Keratinocyte (primary cell): Measurements from ENCODE around the gene KRT81. TPM values are rescaled to one million over a fixed set of nuclear protein-coding genes. Genes with fewer than 3 reads are reported as not detected.

ENCODE experiments used
- DNase-seq: peaks from one replicate; pipeline ENCODE4 v3.0.0-alpha.2; 2011; ENCODE audit warnings: low read depth, missing footprints, low spot score
- FAIRE-seq: peaks from 2 replicates; lab custom pipeline; 2011; peaks lifted over from hg19 to GRCh38; lab: Jason Lieb, UNC
- H2AFZ ChIP-seq: 2 replicates; pipeline ENCODE4 v1.6.0; 2012; ENCODE audit warnings: low read length, control low read depth, inconsistent platforms; ENCODE audit not compliant: control insufficient read depth
- H3K27ac ChIP-seq: 2 replicates; pipeline ENCODE4 v1.5.1; 2011; ENCODE audit warnings: low read length; ENCODE audit not compliant: control insufficient read depth, insufficient read depth
- H3K27me3 ChIP-seq: 3 replicates; pipeline ENCODE4 v1.6.0; 2011; ENCODE audit warnings: low read length; ENCODE audit not compliant: control insufficient read depth, insufficient read depth; ENCODE audit errors: extremely low read depth
- H3K36me3 ChIP-seq, 2 experiments: 2 replicates in 1 of 2; 3 replicates in 1 of 2; pipeline ENCODE4 v1.5.1; 2011; ENCODE audit warnings: low read length in 2 of 2, mild to moderate bottlenecking in 1 of 2; ENCODE audit not compliant: control insufficient read depth in 2 of 2, insufficient read depth in 2 of 2; ENCODE audit errors: extremely low read depth in 1 of 2
- H3K4me1 ChIP-seq: 3 replicates; pipeline ENCODE4 v1.5.1; 2011; ENCODE audit warnings: low read length; ENCODE audit not compliant: control insufficient read depth, insufficient read depth; ENCODE audit errors: extremely low read depth
- H3K4me2 ChIP-seq: 3 replicates; pipeline ENCODE4 v1.6.0; 2011; ENCODE audit warnings: low read depth, low read length; ENCODE audit not compliant: control insufficient read depth, insufficient read depth; ENCODE audit errors: extremely low read depth
- H3K4me3 ChIP-seq, 3 experiments: fragments of 200-600 bp in 1 of 3; sonication (generic) in 1 of 3; 2 replicates in 2 of 3; 3 replicates in 1 of 3; pipeline ENCODE4 v1.5.1; 2011 to 2016; ENCODE audit warnings: low read length in 3 of 3, mild to moderate bottlenecking in 3 of 3, control low read depth in 2 of 3, inconsistent platforms in 1 of 3, low read depth in 1 of 3, mixed read lengths in 1 of 3, mixed run types in 1 of 3, moderate library complexity in 1 of 3; ENCODE audit not compliant: control insufficient read depth in 2 of 3, insufficient read depth in 2 of 3; ENCODE audit errors: extremely low read depth in 1 of 3
- H3K79me2 ChIP-seq: 2 replicates; pipeline ENCODE4 v1.6.0; 2012; ENCODE audit warnings: low read length; ENCODE audit not compliant: control insufficient read depth, insufficient read depth
- H3K9ac ChIP-seq: 3 replicates; pipeline ENCODE4 v1.6.0; 2011; ENCODE audit warnings: low read length; ENCODE audit not compliant: control insufficient read depth, insufficient read depth; ENCODE audit errors: extremely low read depth
- H3K9me1 ChIP-seq: 3 replicates; pipeline ENCODE4 v1.6.0; 2011; ENCODE audit warnings: low read length; ENCODE audit not compliant: control insufficient read depth, insufficient read depth; ENCODE audit errors: extremely low read depth
- H3K9me3 ChIP-seq: 2 replicates; pipeline ENCODE4 v1.5.1; 2012; ENCODE audit warnings: low read depth, low read length; ENCODE audit not compliant: control insufficient read depth
- H4K20me1 ChIP-seq: 3 replicates; pipeline ENCODE4 v1.6.0; 2011; ENCODE audit warnings: low read length; ENCODE audit not compliant: control insufficient read depth, insufficient read depth; ENCODE audit errors: extremely low read depth
- EZH2 ChIP-seq: IDR thresholded peaks from one replicate; pipeline ENCODE4 v1.6.1; 2012; ENCODE audit warnings: inconsistent platforms, mild to moderate bottlenecking, low read length, moderate library complexity
- dilution Hi-C: fragments of 300-500 bp; cut with MboI; formaldehyde crosslinking; loops from one replicate; pipeline ENCODE4 v1.7.0; 2020; ENCODE audit warnings: low sequenced_read_pairs; ENCODE audit not compliant: extremely low pct_ligation_motif_present
- polyA plus RNA-seq, 5 experiments: library from polyadenylated mRNA; depleted of rRNA in 3 of 5; stranded (reverse) in 3 of 5; stranded (forward) in 1 of 5; unstranded in 1 of 5; fragments of >200 nt; gene quantifications; 1 replicate in 1 of 5; 2 replicates in 3 of 5; 3 replicates in 1 of 5; pipeline versions ENCODE4 v1.2.1 to v1.2.3, GENCODE V29; 2011 to 2012; ENCODE audit warnings: missing spikeins in 2 of 5, low read depth in 1 of 5, low replicate concordance in 1 of 5
- TF ChIP-seq, protein P1 (sequence below), 3 experiments: IDR thresholded peaks in 1 of 3; conservative IDR thresholded peaks in 1 of 3; optimal IDR thresholded peaks in 1 of 3; 2 replicates in 2 of 3; 3 replicates in 1 of 3; pipeline versions ENCODE3 to v1.5.1; 2011; ENCODE audit warnings: low read length in 3 of 3, mild to moderate bottlenecking in 3 of 3, moderate library complexity in 2 of 3, control low read depth in 1 of 3, inconsistent platforms in 1 of 3; ENCODE audit not compliant: insufficient read depth in 2 of 3; ENCODE audit errors: extremely low read depth in 1 of 3

KRT81 gene
- polyA plus RNA-seq, 1 donor (not counting 4 experiments of a cell fraction or from before 2014, with no cell fraction given): 0.03 TPM

GRCh38 chr12:52279422-52280318, 11.7 kb downstream of the KRT81 start:
- TF ChIP-seq, protein P1, sequence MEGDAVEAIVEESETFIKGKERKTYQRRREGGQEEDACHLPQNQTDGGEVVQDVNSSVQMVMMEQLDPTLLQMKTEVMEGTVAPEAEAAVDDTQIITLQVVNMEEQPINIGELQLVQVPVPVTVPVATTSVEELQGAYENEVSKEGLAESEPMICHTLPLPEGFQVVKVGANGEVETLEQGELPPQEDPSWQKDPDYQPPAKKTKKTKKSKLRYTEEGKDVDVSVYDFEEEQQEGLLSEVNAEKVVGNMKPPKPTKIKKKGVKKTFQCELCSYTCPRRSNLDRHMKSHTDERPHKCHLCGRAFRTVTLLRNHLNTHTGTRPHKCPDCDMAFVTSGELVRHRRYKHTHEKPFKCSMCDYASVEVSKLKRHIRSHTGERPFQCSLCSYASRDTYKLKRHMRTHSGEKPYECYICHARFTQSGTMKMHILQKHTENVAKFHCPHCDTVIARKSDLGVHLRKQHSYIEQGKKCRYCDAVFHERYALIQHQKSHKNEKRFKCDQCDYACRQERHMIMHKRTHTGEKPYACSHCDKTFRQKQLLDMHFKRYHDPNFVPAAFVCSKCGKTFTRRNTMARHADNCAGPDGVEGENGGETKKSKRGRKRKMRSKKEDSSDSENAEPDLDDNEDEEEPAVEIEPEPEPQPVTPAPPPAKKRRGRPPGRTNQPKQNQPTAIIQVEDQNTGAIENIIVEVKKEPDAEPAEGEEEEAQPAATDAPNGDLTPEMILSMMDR (optimal IDR thresholded peaks at IDR 0.05 in 1 of 3, IDR thresholded peaks at IDR 0.05 in 1 of 3, conservative IDR thresholded peaks at IDR 0.05 in 1 of 3; ENCODE audit: extremely low read depth in 1 of 3, insufficient read depth in 2 of 3, low read length in 3 of 3): peak in 1 of 3 experiments; percentile 4
- no peak for TF ChIP-seq EZH2
- Histone ChIP-seq H3K9me3 (no peaks in the 10 kb centered on the region), H3K36me3 (no peaks in the 10 kb centered on the region), H4K20me1 (no peaks in the 10 kb centered on the region), H2AFZ (peak overlapping the region; percentile 4), H3K9ac (peak overlapping the region; percentile 84), H3K4me2 (peak overlapping the region; percentile 69), H3K4me3 (peak overlapping the region in 1 of 3 experiments; percentile 21), H3K27ac (peak overlapping the region; percentile 99), H3K79me2 (no peaks in the 10 kb centered on the region), H3K4me1 (peaks cover 39% of the 10 kb centered on the region), H3K9me1 (no peaks in the 10 kb centered on the region), H3K27me3 (no peaks in the 10 kb centered on the region)
- FAIRE-seq (no peak), DNase-seq (no peak)
- dilution Hi-C loops: no loop called here

DNA sequence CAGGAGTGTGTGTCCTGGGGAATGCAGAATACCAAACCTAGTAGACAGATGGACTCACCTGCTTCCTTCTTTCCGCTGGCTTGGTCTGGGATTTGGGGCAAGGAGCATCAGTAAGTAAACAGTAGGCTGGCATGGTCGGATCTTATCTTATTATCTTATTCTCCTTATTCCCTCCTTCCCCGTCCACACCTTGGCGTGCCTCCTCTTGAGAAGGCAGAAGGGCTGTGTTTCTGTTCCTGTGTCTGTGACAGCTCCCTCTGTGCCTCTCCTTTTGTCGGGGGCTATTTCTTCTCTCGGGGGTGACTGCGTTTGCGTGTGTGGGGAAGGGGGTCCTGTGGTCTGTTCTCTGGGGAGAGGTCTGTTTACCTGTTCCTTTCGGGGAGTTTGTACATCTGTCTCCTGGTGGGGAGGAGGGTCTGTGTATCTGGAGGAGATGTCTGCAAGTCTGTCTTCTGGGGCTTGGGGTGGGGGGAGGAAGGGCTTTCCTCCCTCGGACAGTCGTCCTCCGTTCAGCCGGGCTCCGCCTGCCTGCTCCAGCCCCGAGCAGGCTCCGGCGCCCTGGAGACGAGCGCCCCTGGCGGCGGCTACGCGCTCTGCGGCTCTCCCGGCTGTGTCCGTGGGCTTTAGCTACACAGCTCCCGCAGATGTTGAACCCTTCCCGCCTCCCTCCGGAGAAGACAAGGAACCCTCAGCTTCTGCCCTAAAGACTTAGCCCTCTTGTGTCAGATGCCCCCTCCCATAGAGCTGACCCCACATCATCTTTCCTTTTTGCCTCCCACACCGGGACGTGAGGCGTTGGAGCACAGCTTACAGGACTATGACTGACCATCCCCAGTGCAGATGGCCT, 12.5 kb downstream of the KRT81 start:
- no peak for TF ChIP-seq EZH2
- TF ChIP-seq, protein P1 (optimal IDR thresholded peaks at IDR 0.05 in 1 of 3, IDR thresholded peaks at IDR 0.05 in 1 of 3, conservative IDR thresholded peaks at IDR 0.05 in 1 of 3; ENCODE audit: extremely low read depth in 1 of 3, insufficient read depth in 2 of 3, low read length in 3 of 3): peak; percentile 91 to 99 (median 92)
- H3K27me3 ChIP-seq: no peaks in the 10 kb centered on the region
- H3K4me1 ChIP-seq: peaks cover 34% of the 10 kb centered on the region
- no peaks in the 10 kb centered on the region for H3K9me1 ChIP-seq
- peak; percentile 57 for FAIRE-seq
- H3K4me2 ChIP-seq: peak overlapping the region; percentile 69
- H3K79me2 ChIP-seq: no peaks in the 10 kb centered on the region
- dilution Hi-C loops: no loop called here
- H3K9me3 ChIP-seq: no peaks in the 10 kb centered on the region
- peak; percentile 23 for DNase-seq
- H3K4me3 ChIP-seq: peak overlapping the region in 1 of 3 experiments; percentile 23
- no peaks in the 10 kb centered on the region for H4K20me1 ChIP-seq
- peak overlapping the region; percentile 85 for H2AFZ ChIP-seq
- no peaks in the 10 kb centered on the region for H3K36me3 ChIP-seq
- peak overlapping the region; percentile 84 for H3K9ac ChIP-seq
- peak overlapping the region; percentile 99 for H3K27ac ChIP-seq
